GM21786 (cell line): ENCODE data around the gene SYT6.

Experiments
- ATAC-seq: cut with Tn5 transposase; IDR thresholded peaks from one replicate; pipeline ENCODE4 v1.9.1; 2021; ENCODE audit not compliant: unreplicated experiment

The SYT6 gene

DNA sequence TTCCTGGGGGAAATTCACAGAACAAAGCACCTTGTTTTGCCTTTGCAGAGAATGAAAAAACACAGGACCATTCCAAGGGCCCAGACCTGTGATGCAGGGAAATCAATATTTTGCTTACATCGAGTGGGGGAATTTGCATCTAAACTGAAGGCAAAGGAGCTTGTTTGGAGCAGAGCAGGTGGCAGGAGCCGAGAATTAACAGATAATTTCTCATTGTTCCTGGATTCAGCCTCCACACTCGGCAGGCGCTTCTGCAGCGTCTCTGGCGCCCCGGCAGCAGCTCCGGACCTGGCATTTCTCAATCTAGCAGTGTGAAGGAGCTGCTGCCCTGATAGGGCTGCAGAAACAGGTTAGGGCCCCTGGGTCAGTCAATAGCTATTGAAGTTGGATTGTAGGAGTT lies 2.0 kb upstream of the SYT6 start:
- ATAC-seq, result no peak

GRCh38 chr1:114154963-114155322 lies 1.3 kb upstream of the SYT6 start:
- no peak for ATAC-seq

DNA sequence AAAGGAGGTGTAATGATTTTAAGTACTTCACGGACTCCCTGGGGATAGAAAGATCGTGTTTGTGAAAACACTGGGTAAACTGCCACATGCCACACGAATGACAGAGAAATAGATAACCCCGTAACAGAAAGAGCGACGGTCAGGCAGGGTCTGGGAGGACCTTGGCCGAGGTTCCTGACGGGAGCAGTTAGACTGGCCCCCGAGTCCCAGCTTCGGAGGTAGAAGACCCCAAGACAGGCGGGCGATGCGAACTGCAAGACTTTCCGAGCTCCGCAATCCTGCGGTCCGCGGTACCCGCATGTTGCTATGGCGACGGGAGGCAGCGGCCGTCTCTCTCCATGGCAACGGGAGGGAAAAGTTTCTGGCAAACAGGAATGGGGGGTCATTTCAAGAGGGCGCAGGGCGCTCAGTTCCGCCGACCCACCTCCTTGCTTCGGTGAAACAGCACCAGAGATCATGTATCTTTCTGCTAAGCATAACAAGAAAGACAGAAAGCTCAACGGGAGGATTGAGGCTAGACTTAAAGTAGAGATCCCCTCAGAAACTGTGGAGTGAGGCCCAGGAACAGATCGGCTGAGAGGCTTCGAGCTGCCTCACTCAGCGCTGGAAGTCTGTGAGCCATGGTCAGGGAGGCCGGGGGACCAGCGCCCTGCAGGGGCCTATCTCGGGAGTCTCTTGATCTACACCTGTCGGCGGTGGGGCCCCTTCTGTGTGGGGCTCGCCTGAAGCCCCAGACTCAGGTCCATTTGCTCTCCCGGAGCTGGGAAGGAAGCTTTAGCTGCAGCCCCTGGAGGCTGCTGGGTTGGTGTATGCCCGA lies 685 bp upstream of the SYT6 start:
- ATAC-seq, result no peak

GRCh38 chr1:114152508-114153260 lies 985 bp downstream of the SYT6 start:
- ATAC-seq, result no peak

DNA sequence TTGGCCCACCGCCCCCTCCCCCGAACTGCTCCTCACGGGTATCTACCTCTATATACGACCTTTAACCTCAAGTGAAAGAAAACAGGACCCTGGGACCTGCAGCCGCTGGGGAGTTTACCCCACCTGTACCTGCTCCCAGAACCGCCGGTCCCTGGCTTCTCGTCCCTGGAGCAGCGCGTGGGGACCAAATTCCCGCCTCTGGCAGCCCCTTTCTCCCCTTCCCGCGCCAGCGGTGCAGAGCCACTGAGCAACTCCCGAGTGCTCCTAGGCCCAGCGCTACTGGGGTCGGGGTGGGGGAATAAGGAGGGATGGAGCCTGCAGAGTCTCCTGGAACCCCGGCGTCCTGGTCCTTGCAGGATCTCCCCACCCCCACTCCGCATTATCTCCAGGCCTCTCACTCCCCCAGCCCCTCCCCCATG lies 1.6 kb downstream of the SYT6 start:
- ATAC-seq, result no peak

- no peak for ATAC-seq
These were observed 3.7 kb downstream of the SYT6 start for GRCh38 chr1:114150016-114150415.

DNA sequence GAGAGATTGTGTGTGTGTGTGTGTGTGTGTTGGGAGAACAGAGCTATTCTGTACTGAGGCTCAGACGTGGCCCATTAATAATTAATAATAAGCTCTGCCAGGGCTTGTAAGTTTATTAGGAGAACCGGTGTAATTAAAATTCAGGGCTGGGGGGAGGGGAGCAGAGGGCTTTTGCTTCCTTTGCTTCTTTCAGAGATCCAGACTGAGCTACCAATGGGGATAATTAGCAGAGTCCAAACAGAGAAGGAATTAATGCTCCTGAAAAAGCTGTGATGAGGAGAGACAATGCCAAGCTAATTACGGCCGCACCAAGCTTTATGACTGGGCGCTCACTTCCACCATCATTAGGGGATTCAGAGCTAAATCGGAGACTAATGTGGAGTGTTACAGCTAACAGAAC lies 4.5 kb downstream of the SYT6 start:
- ATAC-seq, result no peak

GRCh38 chr1:114145504-114146151 lies 8.0 kb downstream of the SYT6 start:
- no peak for ATAC-seq

DNA sequence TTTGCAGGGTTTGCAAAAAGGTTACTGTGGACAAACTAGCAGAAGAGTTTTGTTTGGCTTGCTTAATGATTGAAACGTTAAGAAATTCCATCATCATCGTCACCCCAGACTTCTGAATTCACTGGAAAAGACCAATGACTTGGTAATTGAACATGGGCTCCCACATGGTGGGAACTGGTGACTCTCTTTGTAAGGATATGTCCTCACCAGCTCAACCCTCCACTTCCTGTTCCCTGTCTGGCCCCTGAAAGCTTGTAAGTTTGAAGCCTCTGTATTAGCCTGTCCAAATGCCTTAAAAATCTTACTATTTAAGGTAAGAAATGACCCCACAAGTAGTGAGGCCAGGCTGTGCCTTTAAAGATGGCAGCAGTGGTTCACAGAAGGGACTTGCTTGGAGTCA lies 9.7 kb downstream of the SYT6 start:
- no peak for ATAC-seq

GRCh38 chr1:114139540-114139939 lies 14.1 kb downstream of the SYT6 start:
- ATAC-seq, result no peak

GRCh38 chr1:114137497-114137896 lies 16.2 kb downstream of the SYT6 start:
- ATAC-seq, result no peak

GRCh38 chr1:114135786-114136185 lies 17.9 kb downstream of the SYT6 start:
- ATAC-seq, result no peak

DNA sequence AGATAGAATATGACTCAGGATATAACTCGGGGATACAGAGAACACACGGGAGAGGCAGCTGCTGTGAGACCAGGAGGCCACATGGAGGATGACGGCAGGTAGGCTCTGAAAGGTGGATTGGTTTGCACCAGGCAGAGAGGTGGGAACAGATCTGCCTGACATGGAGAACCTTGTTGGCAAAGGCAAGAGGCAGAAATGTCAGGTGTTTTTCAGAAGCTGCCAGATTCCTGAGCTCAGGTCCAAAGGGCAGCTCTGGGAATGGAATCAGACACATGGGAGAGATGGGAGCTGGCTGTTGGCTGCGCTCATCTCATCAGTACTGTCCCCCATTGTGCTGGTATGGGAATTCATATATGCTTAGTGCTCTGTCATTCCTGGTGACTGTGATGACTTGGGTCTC lies 19.2 kb downstream of the SYT6 start:
- ATAC-seq, result no peak

DNA sequence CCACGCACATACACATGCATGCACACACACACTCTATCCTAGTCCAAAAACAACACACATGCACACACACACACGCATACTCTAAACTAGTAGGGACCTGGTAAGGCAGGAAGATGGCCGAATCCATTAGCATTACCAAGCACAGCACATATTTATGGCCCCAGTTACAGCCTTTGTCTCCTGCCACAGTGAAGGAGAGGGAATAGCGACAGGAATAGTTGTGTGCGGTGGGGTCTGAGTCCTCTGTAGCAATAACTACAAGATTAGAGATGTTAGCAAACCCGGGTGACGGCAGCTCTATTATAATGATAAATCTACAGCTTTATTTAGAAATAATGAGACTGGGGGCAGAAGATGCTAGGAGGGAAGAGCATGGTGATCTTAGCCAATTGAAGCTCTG lies 20.5 kb downstream of the SYT6 start:
- no peak for ATAC-seq

GRCh38 chr1:114131526-114132220 lies 22.0 kb downstream of the SYT6 start:
- no peak for ATAC-seq

GRCh38 chr1:114130846-114131525 lies 22.7 kb downstream of the SYT6 start:
- no peak for ATAC-seq

DNA sequence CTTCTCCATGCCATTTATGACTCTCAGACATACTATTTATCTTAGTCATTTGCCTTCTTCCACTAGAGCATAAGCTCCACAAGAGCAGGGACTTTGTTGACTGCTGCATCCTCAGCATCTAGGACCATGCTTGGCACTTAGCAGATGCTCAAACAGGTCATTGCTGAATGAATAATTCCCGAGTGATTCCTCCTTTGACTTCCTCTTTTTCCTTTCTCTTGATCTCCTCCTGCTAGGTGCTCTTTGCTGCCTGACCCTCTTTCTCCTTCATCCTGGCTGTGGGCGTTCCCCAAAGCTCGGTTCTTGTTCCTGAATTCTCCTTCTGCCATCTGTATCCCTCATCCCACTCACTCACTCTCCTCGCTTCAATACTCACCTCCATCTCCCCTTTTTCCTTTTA lies 23.5 kb downstream of the SYT6 start:
- ATAC-seq, result no peak

- no peak for ATAC-seq
These were observed 25.4 kb downstream of the SYT6 start for GRCh38 chr1:114128293-114128692.

DNA sequence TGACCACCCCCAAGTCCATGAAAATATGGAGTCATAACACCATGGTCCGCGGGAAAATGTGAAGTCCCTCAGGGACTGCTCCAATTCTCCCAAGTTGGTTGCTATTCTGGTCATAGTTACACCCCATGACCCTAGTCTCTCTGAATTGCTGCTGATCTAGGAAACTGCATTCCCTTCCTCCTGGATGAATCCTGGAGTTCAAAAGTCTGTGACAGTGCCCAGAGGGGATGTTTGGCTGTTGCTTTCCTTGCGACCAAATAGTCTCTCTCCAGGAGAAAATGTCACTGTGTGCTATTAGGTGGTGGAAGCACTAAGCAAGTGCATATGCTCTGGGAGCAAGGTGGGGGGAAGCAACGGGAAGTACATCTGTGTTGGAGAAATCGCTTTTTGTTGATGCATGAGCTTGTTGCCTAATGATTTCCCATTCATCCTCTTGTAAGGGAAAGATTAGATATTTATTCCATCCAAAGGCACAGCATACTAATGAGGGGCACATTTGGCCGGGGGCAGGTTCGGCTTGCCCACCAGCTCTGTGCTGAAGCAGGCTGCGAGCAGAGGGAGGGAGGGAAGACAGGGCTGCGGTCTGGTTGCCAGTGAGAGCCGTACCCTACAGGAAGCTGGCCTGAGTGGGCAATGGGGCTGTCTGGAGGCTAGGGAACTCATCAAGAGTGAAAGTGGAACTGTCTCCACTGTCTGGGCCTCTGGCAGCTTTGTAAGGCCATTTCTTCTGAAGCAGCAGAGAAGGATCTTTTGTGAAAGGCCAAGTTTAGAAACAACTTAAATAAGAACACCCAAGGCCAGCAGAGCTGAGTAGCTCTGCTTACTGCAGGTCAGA lies 27.2 kb downstream of the SYT6 start:
- peak; percentile 88 for ATAC-seq

- no peak for ATAC-seq
These were observed 29.0 kb downstream of the SYT6 start for GRCh38 chr1:114124644-114125043.
